KOPT-K1 (cell line): ENCODE data around the gene ISLR2.

Experiments
- H3K27ac ChIP-seq: fragments of 200-600 bp; sonication (generic); 2 replicates; pipeline ENCODE4 v1.5.1; 2016; ENCODE audit warnings: antibody characterized with exemption, mild to moderate bottlenecking, low read depth, low read length; ENCODE audit not compliant: poor library complexity, severe bottlenecking
- H3K36me3 ChIP-seq: fragments of 200-600 bp; sonication (generic); 2 replicates; pipeline ENCODE4 v1.5.1; 2017; ENCODE audit warnings: antibody characterized with exemption, mild to moderate bottlenecking, low read length, moderate library complexity; ENCODE audit not compliant: insufficient read depth
- H3K9me3 ChIP-seq: fragments of 200-600 bp; sonication (generic); 2 replicates; pipeline ENCODE4 v1.5.1; 2017; ENCODE audit warnings: antibody characterized with exemption, low read length, mild to moderate bottlenecking; ENCODE audit not compliant: insufficient read depth, poor library complexity, severe bottlenecking

Gene ISLR2

GRCh38 chr15:74124196-74124595, 6.2 kb upstream of the ISLR2 start:
- Histone ChIP-seq H3K36me3 (no peaks in the 10 kb centered on the region), H3K9me3 (no peaks in the 10 kb centered on the region), H3K27ac (no peak overlapping the region)

DNA sequence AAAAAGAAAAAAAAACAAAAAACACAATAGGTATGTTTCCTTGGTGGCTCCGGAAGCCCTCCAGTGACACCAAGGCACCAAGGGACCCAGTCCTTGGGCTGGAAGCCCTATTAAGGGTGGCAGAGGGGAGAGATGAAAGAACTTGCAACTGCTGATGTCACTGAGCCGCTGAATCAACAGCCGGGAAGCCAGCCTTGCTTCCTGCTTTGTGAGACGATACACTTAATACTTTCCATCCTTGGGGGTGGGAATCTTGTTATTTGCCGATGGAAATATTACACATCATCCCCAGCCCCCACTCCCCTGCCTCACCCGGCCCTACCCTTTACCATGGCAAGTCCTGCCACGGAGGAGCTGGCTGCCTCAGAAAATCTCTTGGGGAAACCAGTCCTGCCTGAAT, 5.6 kb upstream of the ISLR2 start:
- no peaks in the 10 kb centered on the region for H3K36me3 ChIP-seq
- H3K27ac ChIP-seq: no peak overlapping the region

DNA sequence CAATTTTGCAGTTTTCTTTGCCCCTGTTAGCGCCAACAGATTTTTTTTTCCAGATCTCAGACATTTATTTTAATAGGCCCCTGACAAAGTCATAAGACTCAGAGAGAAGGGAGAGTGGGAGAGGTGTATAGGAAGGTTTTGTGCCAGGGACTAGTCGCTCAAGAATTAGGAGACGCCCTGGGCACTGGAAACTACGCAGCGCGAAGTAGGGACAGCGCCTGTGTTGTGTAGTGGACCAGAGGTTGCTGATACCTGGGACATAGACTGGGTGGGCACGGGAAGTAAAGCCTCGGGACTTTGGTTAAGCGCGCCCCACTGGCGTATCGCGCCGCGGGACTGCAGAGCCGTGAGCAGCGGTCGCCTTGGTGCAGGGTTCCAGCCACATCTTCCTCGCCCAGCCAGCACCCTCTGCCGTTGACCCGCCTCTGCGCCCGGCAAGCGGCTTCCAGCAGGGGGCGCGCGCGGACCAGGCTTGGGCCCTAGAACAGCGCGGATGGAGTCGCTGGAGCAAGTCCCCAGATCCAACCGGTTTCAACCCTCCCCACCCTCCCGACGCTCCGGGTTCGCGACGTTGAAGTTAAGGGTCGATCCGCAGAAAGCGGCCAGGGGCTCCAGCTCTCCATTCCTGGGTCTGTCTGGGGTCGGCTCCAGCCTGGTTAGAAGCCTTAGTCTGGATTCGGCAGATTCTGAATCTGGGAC, 3.0 kb upstream of the ISLR2 start:
- H3K27ac ChIP-seq: no peak overlapping the region
- H3K9me3 ChIP-seq: no peaks in the 10 kb centered on the region
- no peaks in the 10 kb centered on the region for H3K36me3 ChIP-seq

More for the DNA sequence above, 5.6 kb upstream of the ISLR2 start:
- no peaks in the 10 kb centered on the region for H3K9me3 ChIP-seq

DNA sequence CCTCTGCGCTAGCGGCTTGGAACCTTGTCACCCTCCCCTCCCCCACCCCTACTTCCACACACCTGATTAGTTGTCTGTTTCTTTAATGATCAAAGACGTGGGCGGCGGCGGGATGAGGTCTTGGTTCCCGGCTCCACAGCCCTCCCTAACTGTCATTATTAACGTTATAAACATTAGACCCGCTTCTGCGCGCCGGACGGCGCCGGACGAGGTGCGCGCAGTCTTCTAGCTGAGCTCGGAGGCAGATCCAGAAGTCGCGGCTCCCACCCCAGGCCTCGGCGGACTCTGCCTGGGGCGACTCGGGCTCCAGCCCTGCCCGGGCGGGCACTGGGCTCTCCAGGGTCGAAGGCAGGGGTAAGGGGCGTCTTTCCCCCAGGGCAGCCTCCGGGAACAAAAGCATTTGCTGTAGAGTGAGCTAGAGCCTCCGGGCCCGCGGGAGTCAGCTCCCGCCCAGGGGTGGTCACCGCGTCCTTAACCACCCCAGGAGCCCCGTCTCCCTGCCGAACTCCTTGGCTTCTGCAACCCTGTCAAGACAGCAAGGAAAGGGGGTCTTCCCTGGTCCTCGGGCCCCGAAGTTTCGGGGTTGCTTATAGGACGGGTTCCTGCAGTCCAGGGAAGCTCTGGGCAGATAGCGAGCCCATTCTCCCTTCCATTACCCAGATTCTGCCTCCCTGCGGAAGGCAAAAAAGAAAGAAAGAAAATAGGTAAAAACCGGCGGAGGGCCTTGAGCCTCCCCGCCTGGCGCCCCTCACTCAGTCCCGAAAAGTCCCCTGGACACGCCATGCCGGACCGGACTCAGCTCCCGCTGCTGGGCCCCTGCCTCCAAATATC, 2.2 kb upstream of the ISLR2 start:
- H3K27ac ChIP-seq: no peak overlapping the region
- H3K36me3 ChIP-seq: no peaks in the 10 kb centered on the region
- H3K9me3 ChIP-seq: no peaks in the 10 kb centered on the region

- no peaks in the 10 kb centered on the region for H3K9me3 ChIP-seq
- H3K27ac ChIP-seq: no peak overlapping the region
- H3K36me3 ChIP-seq: no peaks in the 10 kb centered on the region
Observed at GRCh38 chr15:74128785-74129585, 1.4 kb upstream of the ISLR2 start.

DNA sequence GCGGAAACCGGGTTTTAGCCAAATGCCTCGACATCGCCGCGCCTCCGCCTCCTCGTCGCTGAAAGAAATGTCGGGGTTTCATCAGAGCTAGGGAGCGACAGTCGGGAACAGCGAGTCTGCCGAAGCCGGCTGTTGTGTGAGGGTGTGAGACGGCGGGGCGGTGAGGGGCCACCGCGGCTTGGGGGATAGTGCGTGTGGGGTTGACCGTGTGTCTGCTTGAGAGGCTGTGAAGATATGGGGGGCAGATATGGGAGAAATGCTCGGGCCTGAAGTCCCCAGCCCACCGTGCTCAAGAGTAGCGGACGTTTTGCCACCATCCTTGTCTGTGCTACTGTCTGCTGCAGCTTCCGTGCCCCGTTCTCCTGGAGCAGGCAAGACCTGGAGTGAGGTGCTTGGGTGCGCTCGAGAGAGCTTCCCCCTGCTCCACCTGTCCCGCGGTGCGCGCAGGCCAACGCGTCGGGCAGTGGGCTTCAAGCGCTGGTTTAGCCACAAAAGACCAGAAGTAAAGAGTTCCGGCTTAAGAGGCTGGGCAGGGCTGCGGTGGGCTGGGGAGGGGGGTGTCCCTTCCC, 716 bp upstream of the ISLR2 start:
- H3K27ac ChIP-seq: no peak overlapping the region
- no peaks in the 10 kb centered on the region for H3K36me3 ChIP-seq
- H3K9me3 ChIP-seq: peaks cover 3% of the 10 kb centered on the region

GRCh38 chr15:74130849-74131627, 652 bp downstream of the ISLR2 start:
- peaks cover 9% of the 10 kb centered on the region for H3K9me3 ChIP-seq
- no peak overlapping the region for H3K27ac ChIP-seq
- H3K36me3 ChIP-seq: no peaks in the 10 kb centered on the region

- H3K9me3 ChIP-seq: peaks cover 9% of the 10 kb centered on the region
- no peak overlapping the region for H3K27ac ChIP-seq
- H3K36me3 ChIP-seq: no peaks in the 10 kb centered on the region
Observed at GRCh38 chr15:74131628-74132413, 1.4 kb downstream of the ISLR2 start.

DNA sequence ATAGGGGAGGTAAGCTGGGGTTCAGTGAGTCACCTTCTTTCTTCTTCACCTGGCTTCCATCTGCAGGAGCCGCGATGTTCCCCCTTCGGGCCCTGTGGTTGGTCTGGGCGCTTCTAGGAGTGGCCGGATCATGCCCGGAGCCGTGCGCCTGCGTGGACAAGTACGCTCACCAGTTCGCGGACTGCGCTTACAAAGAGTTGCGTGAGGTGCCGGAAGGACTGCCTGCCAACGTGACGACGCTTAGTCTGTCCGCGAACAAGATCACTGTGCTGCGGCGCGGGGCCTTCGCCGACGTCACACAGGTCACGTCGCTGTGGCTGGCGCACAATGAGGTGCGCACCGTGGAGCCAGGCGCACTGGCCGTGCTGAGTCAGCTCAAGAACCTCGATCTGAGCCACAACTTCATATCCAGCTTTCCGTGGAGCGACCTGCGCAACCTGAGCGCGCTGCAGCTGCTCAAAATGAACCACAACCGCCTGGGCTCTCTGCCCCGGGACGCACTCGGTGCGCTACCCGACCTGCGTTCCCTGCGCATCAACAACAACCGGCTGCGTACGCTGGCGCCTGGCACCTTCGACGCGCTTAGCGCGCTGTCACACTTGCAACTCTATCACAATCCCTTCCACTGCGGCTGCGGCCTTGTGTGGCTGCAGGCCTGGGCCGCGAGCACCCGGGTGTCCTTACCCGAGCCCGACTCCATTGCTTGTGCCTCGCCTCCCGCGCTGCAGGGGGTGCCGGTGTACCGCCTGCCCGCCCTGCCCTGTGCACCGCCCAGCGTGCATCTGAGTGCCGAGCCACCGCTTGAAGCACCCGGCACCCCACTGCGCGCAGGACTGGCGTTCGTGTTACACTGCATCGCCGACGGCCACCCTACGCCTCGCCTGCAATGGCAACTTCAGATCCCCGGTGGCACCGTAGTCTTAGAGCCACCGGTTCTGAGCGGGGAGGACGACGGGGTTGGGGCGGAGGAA, 2.6 kb downstream of the ISLR2 start:
- no peaks in the 10 kb centered on the region for H3K36me3 ChIP-seq
- H3K27ac ChIP-seq: no peak overlapping the region
- H3K9me3 ChIP-seq: peaks cover 9% of the 10 kb centered on the region

DNA sequence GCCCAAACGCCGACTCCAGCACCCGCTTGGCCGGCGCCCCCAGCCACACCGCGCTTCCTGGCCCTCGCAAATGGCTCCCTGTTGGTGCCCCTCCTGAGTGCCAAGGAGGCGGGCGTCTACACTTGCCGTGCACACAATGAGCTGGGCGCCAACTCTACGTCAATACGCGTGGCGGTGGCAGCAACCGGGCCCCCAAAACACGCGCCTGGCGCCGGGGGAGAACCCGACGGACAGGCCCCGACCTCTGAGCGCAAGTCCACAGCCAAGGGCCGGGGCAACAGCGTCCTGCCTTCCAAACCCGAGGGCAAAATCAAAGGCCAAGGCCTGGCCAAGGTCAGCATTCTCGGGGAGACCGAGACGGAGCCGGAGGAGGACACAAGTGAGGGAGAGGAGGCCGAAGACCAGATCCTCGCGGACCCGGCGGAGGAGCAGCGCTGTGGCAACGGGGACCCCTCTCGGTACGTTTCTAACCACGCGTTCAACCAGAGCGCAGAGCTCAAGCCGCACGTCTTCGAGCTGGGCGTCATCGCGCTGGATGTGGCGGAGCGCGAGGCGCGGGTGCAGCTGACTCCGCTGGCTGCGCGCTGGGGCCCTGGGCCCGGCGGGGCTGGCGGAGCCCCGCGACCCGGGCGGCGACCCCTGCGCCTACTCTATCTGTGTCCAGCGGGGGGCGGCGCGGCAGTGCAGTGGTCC, 3.5 kb downstream of the ISLR2 start:
- Histone ChIP-seq H3K9me3 (peaks cover 9% of the 10 kb centered on the region), H3K27ac (no peak overlapping the region)

DNA sequence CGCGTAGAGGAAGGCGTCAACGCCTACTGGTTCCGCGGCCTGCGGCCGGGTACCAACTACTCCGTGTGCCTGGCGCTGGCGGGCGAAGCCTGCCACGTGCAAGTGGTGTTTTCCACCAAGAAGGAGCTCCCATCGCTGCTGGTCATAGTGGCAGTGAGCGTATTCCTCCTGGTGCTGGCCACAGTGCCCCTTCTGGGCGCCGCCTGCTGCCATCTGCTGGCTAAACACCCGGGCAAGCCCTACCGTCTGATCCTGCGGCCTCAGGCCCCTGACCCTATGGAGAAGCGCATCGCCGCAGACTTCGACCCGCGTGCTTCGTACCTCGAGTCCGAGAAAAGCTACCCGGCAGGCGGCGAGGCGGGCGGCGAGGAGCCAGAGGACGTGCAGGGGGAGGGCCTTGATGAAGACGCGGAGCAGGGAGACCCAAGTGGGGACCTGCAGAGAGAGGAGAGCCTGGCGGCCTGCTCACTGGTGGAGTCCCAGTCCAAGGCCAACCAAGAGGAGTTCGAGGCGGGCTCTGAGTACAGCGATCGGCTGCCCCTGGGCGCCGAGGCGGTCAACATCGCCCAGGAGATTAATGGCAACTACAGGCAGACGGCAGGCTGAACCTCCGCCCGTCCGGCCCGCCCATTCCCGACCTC, 4.1 kb downstream of the ISLR2 start:
- peaks cover 9% of the 10 kb centered on the region for H3K9me3 ChIP-seq
- H3K27ac ChIP-seq: no peak overlapping the region
- no peaks in the 10 kb centered on the region for H3K36me3 ChIP-seq

More for the DNA sequence above, 3.5 kb downstream of the ISLR2 start:
- H3K36me3 ChIP-seq: no peaks in the 10 kb centered on the region

- no peaks in the 10 kb centered on the region for H3K36me3 ChIP-seq
- H3K27ac ChIP-seq: no peak overlapping the region
- peaks cover 9% of the 10 kb centered on the region for H3K9me3 ChIP-seq
Observed at GRCh38 chr15:74135041-74135565, 4.7 kb downstream of the ISLR2 start.
